Iris pigment epithelial cell (primary cell): ENCODE measurements around the gene CACNA1E.
A peak's percentile ranks its signal among the peaks of the same experiment; 100 is the strongest.

Source experiments
- DNase-seq: peaks from one replicate; pipeline ENCODE4 v3.0.0-alpha.2; 2011; ENCODE audit warnings: low read depth

CACNA1E gene

DNA sequence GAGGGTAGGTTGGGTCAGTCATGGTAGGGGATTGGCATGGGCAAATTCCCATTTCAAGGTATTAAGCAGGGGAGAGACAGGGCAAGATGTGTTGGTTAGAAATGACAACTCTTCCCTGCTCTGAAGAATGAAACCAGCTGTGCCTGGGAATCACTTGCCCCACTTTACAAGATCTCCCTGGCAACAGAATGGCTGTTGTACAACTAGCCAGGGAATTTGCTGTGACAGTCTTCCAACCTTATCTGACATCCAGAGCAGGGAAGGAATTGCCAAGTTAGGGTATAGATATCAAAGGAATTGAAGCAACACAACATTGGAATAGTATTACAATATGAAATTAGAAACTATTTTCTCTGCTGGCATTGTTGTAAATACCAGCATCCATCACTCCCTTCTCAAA lies 154.7 kb downstream of the CACNA1E start:
- DNase-seq: no peak

DNA sequence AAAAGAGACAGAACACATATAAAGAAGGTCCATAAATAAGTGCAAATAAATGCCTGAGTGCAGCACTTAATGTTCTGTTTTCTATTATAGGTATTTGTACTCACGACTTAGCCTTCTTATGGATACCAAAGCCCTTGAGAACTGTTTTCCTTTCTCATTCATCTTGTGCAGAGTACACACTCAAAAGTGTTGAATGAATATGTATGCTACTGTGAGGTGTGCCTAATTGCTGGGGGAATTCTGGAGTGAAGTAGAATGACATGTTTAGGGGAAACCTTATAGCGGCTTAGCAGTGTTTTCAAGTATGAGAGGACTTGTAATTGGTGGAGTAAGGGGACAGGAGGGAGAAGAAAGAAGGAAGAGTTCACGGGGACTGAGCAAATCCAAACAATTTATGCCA lies 157.6 kb downstream of the CACNA1E start:
- DNase-seq: no peak

DNA sequence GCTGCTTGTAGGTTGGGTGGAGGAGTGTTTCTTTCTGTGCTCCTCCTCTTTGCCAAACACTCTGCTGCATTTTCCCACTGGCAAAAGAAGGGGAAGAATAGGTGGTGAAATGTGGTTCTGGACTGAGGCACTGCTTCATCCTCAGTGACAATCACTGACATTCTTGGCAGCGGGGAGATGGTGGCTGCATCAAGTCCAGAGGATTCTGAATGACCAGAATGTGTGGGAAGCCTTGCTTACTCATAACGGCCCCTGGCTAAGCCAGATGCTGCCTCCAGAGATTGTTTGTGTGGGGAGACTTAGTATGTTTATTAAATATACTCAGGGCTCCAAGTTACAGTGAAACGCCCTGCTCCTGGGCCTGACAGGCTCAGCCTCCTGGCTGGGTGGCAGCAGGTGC lies 160.3 kb downstream of the CACNA1E start:
- DNase-seq: no peak

DNA sequence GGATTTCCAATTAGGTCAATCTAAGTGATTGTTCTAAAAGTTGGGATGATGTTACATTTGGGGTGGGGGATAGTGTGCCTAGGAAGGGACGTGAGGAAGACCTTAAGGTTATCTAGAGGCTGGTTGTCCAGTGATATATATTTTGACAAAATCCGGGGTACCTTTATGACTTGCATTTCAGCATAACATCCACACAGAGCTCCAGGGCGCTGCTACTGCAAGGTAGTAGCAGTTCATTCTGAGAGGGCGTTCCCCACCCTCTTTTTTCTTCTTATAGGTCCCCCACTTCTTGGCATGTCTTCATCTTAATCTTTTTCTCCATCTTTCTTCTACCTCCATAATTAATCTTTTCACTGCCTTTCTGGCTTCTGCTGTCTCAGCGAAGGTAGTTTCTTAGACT lies 161.9 kb downstream of the CACNA1E start:
- DNase-seq: no peak

DNA sequence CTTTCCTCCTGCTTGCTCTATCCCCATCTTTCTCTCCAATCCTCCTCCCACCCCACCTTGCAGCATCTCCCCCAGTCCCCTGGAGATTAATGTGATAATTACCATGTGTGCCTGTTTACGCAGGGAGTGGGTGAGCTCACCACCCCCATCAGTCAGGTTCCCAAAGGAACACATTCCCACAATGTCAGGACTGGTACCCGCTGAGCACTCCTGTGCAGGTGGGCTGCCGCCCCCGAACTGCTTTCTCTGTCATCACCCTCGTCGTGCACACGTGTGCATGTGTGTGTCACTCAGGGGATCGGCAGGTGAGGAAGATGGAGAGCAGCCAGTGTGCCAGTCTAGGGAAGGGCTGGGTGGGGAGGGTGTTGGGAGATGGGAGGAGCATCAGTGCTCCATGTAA lies 163.4 kb downstream of the CACNA1E start:
- DNase-seq: no peak

DNA sequence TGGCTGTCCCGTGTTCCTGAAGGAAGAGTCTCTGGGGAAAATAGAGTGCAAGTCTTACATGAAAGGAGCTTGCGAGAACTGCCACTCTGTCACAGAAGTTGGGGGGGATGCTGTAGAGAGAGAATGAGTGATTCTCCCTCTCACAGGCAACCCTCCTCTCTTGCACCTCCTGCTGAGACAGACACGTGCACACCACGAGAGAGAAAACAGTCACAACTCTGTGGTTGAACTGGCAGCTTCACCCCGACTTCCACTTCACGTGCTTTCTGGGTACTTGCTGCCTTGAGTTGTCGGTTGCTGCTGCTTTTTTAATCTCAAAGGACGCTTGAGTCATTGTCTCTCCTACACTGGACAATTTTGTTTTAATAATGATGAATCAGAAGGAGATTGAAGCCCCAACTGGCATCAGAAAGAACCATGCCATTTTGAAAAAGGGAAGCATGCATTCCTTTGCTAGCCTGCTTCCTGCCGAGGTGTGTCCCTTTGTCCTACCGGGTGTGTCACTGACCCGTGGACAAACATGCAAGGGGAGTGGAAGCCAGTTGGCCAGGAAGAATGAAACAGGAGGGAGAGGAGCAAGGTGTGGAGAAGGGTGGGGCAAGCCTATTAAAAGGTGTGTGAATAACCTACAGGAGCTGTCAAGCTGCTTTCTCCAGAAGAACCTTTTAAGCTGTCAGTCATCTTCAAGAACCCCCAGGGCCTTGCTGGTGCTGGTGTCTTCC lies 164.2 kb downstream of the CACNA1E start:
- DNase-seq: no peak

DNA sequence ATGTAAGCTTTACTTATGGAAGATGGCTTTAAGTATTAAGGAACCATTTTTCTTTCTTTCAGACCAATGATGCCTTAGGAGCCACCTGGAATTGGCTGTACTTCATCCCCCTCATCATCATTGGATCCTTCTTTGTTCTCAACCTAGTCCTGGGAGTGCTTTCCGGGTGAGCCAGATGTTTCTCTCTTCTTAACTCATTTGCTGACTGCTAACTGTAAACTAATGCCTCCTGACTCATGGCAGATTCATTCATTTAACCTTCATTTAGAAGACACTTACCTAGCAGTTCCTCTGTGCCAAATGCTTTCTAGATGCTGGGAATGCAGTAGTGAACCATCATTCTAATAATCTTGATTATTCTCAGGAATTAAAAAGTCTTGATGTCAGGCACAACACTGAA lies 168.0 kb downstream of the CACNA1E start:
- no peak for DNase-seq

DNA sequence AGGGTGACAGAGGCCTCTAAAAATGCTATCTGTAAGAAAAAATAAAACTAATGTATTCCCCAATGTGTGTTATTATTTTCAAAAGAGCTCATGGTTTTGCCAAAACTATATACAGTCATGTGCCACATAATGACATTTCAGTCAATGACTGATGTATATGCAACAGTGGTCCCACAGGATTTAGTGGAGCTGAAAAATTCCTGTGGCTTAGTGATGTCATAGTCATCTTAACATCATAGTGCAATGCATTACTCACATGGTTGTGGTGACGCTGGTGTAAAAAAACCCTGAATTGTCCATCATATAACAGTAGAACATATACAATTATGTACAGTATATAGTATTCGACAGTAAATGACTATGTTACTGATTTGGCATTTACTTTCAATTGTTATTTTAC lies 172.4 kb downstream of the CACNA1E start:
- peak; percentile 9 for DNase-seq

DNA sequence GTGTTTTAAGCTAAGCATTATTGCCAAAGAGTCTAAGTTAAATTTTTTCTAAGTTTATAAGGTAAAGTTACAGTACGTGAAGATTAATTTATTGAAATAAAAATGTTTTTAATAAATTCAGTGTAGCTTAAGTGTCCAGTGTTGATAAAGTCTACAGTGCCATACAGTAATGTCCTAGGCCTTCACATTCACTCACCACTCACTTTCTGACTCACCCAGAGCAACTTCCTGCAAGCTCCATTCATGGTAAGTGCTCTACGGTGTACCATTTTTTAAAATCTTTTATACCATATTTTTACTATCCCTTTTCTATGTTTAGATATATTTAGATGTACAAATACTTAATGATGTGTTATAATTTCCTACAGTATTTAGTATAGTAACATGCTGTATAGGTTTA lies 173.2 kb downstream of the CACNA1E start:
- no peak for DNase-seq

DNA sequence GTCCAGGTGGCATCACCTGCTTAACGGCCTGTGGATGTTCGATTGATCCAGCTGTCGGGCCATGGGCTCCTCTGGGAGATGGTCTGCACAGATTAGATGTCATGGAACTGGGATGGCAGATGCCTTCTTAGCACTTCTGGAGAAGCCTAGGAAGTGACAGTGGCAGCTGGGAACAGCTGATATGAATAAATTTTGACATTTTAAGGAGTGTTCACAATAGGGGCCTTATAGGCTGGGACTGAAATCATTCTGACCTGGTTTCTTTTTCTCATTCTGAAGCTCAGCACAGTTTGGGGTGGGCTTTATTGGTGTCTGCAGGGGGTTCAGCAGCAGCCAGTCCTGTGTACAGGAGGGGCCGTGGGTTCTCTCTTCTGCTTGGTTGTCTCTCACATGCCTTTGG lies 175.3 kb downstream of the CACNA1E start:
- no peak for DNase-seq

DNA sequence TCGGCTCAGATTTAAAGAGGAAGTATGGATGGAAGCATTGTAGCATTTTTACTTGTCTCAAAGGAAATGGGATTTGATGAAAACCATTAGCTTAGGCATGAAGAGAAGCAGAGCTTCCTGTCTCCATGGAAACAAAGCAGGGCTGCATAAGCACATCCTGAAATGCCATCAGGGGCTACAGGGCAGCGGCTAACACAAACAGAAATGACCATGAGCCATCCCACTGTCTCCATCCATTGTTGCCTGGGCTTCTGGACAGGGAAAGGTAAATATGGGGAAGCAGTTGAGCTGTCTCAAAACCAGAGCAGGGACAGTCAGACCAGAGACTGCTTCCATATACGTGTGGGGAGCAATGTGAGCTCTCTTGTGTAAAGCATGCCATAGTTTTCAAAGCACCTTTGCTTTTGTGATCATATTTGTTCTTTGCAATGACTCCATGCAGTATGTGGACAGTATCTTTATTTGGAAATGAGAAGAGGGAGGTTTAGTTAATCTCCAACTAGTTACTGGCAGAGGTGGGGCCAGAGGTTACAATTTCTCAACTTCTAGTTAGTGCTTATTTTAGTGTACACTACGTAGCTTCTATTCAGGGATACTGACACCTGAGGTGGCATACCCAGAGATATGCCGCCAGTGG lies 176.1 kb downstream of the CACNA1E start:
- DNase-seq: no peak

DNA sequence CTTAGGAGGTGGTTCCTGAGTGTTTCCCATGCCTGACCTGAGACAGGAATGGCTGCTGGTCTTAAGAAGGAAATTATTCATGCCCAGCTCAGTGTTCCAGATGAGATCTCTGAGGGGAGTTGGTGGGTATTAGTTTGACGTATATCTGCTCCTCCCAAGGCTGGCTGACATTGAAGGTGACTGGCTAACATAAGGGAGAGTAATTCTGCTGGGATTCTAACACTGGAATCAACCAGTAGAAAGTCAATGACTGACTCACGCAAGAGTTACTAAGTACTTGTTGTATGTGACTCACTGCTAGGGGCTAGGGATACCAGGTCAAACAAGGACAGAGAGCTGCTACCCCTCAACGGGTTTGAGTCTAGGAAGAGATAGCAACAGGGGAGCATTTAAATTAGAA lies 177.3 kb downstream of the CACNA1E start:
- DNase-seq: no peak

DNA sequence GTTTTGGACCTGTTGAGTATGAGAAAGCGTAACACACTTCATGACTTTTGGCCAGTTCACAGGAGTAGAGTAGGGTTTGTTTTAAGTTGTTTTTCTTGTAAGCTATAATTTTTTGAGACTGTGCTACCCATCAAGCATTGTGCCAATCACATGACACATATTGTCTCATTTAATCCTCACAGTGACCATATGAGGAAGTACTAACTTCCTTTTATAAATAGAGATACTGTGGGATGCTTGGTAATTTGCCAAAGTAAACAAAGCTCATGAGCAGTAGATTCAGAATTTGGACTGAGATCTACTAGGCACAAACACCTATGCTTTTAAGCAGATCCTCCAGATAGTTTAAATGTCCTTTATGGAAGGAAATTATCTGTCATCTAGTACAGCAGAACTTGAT lies 178.3 kb downstream of the CACNA1E start:
- no peak for DNase-seq

DNA sequence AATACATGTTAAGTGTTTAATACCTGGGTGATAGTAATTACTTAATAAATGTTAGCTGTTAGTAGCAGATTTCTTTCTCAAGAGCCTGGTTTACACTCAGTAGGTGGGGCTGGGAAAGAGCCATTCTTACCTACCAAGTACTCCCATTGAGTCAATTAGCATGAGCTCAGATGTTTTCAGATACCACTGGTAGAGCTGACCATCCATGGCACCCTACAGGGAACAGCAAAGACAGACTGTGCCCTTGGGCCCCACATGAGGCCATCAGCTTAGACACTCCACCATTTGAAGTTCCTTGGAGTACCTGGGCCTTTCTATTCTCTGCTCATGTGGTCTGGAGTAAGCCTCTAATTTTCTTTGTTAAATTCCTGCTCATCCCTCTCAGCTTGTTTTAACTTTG lies 179.3 kb downstream of the CACNA1E start:
- no peak for DNase-seq

DNA sequence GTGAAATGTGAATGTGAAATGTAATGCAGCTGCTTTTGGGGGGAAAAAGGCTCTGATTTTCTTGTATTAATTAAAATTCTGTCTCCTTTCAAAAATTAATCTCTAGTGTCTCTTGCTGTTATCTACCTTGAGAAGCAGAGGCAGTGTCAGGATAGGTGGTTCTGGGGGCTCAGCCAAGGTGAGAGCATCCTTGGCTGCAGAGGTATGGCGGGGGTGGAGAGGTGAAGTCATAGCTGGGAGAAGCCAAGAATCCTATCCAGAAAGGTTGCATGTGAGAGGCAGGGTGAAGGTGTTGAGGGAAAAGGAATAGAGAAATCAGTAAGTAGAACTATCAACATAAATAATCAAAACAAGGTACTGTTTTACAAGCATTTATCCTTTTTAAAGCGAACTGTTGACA lies 181.2 kb downstream of the CACNA1E start:
- no peak for DNase-seq

DNA sequence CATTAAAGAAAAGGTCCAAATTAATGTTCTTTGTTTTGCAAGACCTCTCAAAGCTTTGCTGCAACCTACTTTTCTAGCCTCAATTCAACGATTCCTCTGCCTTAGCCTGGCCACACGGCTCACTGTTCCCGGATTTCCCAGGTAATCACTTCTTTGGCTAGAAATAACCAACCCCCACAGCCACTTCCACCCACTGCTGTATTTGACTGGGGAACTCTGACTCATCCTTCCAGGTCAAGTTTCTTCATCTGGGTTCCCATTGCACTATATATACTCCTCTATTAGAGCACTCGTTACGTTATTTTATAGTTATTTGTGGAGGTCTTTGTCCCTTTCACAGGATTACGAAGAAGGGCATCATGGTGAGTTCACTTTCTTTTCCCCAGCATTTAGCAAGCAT lies 185.9 kb downstream of the CACNA1E start:
- DNase-seq: no peak

DNA sequence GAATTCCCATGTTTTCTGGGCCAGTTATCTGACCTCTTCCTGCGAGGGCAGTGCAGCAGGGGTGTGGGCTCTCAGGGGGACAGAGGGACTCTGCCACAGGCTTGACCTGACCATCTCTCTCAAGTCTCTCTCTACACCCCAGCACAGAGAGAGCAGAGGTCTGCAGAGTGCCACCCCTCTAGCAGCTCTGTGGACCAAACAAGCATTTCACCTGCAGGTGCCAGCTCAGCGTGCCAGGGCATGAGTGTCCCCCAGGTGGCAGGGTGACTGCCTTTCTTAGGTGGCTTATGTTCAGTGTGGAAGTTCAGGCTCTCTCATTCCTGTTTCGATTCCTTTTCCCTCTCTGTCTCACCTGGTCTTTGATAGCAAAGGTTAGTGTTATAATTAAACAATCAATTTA lies 191.3 kb downstream of the CACNA1E start:
- no peak for DNase-seq

DNA sequence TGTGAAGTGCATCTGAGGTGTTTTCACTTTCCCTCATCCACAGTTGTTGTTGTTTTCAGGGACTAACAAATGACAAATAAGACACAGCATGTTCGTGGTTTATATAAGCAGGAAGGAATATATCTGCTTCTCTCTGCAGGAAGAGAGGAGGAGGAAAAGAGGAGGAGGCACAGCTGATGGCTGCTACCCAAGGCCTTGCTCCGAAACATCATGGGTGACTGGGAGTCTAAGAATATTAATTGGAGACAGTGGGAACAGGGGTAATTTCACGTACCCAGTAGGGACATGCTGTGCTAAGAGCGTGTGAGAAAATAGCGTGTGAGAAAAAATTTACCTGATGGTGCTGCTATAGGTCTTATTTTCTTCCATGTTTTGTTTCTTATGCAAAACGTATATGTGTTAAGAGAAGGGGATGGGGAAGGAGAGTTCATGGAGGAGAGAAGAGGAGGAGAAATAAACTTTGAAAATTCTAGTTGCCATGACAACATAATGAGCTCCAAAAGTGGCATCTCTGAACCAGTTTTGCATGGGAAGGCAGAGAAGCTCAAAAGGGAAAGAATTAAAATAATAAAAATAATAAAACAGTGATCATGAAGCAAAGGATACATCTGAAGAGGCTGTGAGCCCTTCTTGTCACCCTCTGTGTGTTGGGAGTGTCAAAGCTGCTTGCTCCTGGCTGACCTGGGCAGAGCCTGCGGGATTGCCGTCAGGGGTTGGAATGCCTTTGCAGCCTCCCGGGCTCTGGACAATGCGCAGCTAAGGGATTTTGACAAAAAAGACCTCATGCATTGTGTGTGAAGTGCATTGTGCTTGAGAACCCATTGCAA lies 192.0 kb downstream of the CACNA1E start:
- no peak for DNase-seq

DNA sequence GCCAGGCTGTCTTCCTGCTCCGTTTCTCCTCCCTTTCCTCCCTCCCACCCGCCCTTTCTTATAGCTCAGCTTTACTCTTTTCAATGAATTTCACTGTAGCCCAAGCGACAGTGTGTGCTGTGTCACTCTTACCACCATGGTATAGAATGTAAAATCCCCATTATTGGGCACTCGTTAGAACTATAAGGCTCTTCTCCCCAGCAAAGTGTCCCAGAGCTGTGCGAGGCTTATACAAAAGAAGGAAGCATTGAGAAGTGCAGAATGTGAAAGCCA lies 192.5 kb downstream of the CACNA1E start:
- no peak for DNase-seq

DNA sequence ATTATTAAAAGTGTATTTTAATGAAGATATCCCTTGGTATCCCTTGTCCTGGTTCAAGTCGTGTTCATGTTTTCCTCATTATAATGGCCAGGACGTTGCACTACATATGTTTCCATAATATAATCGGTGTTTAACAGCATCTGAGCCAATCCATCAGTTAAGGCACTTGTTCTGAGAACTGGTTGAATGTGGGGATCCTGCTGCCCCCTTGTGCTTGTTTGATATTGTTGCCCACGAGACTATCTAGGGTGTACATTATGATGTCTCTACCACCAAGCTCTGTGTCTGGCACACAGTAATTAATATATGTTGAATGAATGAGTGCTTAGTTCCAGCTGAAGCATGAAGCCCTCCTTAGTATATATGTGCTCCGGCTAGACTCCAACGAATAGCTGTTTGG lies 193.0 kb downstream of the CACNA1E start:
- peak; percentile 2 for DNase-seq

DNA sequence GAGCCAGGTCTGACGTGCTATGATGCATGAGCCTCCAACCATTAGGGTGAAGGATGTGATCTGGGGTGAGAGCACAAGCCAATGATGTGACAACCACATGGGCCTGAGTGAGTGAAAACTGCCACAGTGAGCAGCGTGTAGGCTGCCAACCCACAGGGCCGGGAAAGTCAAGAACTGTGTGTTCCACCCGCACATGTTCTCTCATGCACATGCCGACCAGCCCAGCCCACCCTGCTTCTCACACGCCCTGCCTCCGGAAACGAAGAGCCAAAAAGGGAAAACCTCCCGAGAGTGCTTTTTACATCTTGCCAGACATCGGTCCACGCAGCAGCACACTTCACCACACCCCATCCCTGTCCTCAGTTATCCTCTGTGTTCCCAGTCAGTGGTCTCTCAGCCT lies 197.0 kb downstream of the CACNA1E start:
- DNase-seq: no peak

DNA sequence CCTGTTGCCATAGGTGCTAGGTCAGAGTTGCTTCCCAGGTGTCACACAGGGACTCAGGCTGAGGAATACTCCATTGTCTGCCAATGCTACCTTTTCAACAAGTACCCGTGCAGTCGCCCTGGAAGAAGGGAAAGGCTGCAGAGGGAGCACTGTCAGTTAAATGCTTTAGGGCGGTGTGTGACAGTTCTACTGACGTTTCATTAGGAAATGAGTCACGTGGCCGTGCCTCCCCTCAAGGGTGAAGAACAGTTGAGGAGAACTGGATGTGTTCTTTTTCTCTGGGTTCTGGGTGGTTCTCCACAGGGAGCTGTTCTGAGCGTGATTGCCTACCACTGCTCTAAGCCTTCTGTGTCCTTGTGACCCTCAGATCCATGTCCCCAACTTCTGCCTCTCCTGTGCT lies 197.6 kb downstream of the CACNA1E start:
- no peak for DNase-seq

DNA sequence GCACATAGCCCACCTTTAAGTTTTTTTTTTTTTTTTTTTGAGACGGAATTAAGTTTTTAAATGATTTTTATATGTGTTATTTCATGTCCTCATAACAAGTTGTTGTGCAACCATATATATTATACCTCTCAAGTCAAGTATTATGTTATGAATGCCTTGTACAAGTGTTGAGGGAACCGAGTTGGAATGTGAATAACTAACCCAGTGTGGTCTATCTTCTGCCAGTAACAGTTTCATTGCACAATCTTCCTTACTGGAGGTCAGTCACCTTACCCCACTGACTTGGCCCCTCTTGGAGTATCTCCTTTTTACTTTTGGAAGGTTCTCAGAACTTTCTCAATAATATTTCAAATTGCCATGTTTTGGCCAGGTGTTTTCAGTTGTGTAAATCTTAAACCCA lies 201.9 kb downstream of the CACNA1E start:
- DNase-seq: no peak

DNA sequence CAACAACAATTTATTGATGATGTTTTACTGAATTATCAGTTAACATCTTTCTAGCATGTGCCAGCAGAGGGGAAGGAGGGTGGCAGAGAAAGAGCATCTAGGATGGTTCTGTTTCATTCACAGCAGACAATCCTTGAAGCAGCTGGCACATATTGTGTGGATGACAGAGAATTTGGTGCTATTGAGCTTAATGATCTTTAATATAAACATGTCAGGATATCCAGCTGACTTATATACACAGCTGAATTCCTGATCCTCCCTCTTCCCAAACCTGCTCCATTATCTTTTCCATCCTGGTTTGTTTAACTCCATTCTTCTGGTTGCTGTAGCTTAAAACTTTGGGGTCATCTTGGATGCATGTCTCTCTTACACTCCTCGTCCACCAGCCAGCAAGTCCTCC lies 218.6 kb downstream of the CACNA1E start:
- DNase-seq: no peak
